ENCODE measurements around the gene DOCK2. TPM values are rescaled to one million over a fixed set of nuclear protein-coding genes. Genes with fewer than 3 reads are reported as not detected.

The DOCK2 gene
- total and polyA plus RNA-seq, 2 of the 8 experiments (the other 6 are each of a cell fraction or from before 2014, with no cell fraction given): 3.9 to 5.7 TPM

DNA sequence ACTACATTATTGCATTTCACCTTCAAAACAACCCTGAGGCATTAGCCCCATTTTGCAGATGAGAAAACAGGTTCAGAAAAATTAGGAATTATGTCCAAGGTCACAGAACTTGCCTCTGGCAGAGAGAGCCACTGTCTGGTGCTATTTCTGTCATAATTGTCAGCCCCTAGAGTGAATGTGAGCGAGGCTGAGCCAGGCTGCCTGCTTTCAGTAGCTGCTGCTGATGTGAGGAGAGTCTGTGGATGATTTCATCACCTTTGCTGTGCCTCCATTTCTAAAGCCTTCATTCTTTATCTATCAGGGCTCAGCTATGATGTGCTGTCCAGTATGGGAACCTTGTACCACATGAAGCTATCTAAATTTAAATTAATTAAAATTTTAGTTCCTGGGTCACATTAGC, 271.8 kb downstream of the DOCK2 start:
- Histone ChIP-seq H3K18ac (ENCODE audit: extremely low read depth, low read length) (no peak overlapping the region), H2BK15ac (ENCODE audit: low read length) (no peak overlapping the region), H4K91ac (replicated peaks; ENCODE audit: insufficient read length, low read length) (no peak overlapping the region), H3K79me1 (ENCODE audit: low read depth, low read length) (no peaks in the 10 kb centered on the region), H3K9me3 (ENCODE audit: insufficient read depth in 2 of 2, low read depth in 1 of 2, low read length in 1 of 2) (no peaks in the 10 kb centered on the region), H4K20me1 (replicated peaks in 1 of 2; ENCODE audit: control insufficient read depth in 1 of 2, insufficient read depth in 2 of 2, low read length in 2 of 2) (no peaks in the 10 kb centered on the region), H2AFZ (ENCODE audit: low read length) (no peak overlapping the region), H3K56ac (replicated peaks; ENCODE audit: insufficient read length, low read depth, low read length) (no peak overlapping the region), H2BK5ac (ENCODE audit: low read depth, low read length) (no peak overlapping the region), H2BK120ac (replicated peaks; ENCODE audit: low read depth, low read length) (no peak overlapping the region), H4K5ac (ENCODE audit: insufficient read length, low read depth, low read length) (no peak overlapping the region), H2BK12ac (ENCODE audit: low read depth, low read length) (no peak overlapping the region), H3K27me3 (replicated peaks in 1 of 4; ENCODE audit: control insufficient read depth in 3 of 4, extremely low read depth in 1 of 4, insufficient read depth in 3 of 4, low read length in 3 of 4) (no peaks in the 10 kb centered on the region), H3K79me2 (ENCODE audit: control insufficient read depth in 1 of 2, insufficient read depth in 2 of 2, low read length in 2 of 2) (no peaks in the 10 kb centered on the region), H2BK20ac (ENCODE audit: low read length) (no peak overlapping the region), H3K36me3 (ENCODE audit: control insufficient read depth in 2 of 4, insufficient read depth in 4 of 4, low read length in 3 of 4) (no peaks in the 10 kb centered on the region), H3K9ac (replicated peaks in 1 of 4; ENCODE audit: extremely low read depth in 1 of 4, low read depth in 3 of 4, low read length in 3 of 4) (no peak overlapping the region), H3K4me2 (ENCODE audit: insufficient read depth in 1 of 2, low read depth in 2 of 2, low read length in 2 of 2) (no peak overlapping the region), H3K4me3 (ENCODE audit: extremely low read depth in 1 of 4, insufficient read depth in 2 of 4, low read depth in 3 of 4, low read length in 4 of 4) (no peak overlapping the region), H3K14ac (ENCODE audit: insufficient read length) (no peak overlapping the region), H4K8ac (ENCODE audit: extremely low read depth, insufficient read depth, low read length) (no peak overlapping the region), H3K4me1 (replicated peaks in 1 of 4; ENCODE audit: control insufficient read depth in 3 of 4, insufficient read depth in 4 of 4, low read length in 3 of 4) (peaks cover 0 to 6% (median 0%) of the 10 kb centered on the region in 4 experiments; a peak in 1 of 7 replicates), H3K4ac (replicated peaks; ENCODE audit: insufficient read length, low read depth, low read length) (no peak overlapping the region), H3K23me2 (ENCODE audit: low read depth, low read length) (no peaks in the 10 kb centered on the region), H3K27ac (ENCODE audit: low read depth, low read length) (no peak overlapping the region), H3K23ac (ENCODE audit: insufficient read length) (no peak overlapping the region), H2AK5ac (ENCODE audit: low read depth, low read length) (no peak overlapping the region)
- FAIRE-seq (no peak), DNase-seq (ENCODE audit: low read depth in 1 of 2, low spot score in 2 of 2) (no peak)
- TF ChIP-seq JUN (IDR thresholded peaks at IDR 0.05; ENCODE audit: low read depth, low read length): no peak
- TF ChIP-seq RAD21 (IDR thresholded peaks at IDR 0.05 in 1 of 2, conservative IDR thresholded peaks at IDR 0.05 in 1 of 2; ENCODE audit: low read depth in 2 of 2, low read length in 2 of 2): no peak
- TF ChIP-seq POU5F1 (IDR thresholded peaks at IDR 0.05; ENCODE audit: low read depth, low read length): no peak
- TF ChIP-seq RNF2 (IDR thresholded peaks at IDR 0.05; ENCODE audit: borderline replicate concordance, low read depth, low read length, missing control alignments, poor library complexity, severe bottlenecking): no peak
- no peak for TF ChIP-seq KDM1A (IDR thresholded peaks at IDR 0.05; ENCODE audit: borderline replicate concordance, low read length)
- TF ChIP-seq SIX5 (IDR thresholded peaks at IDR 0.05; ENCODE audit: low read depth, low read length): no peak
- POLR2A ChIA-PET (ENCODE audit: partially characterized antibody): no interaction called here
- CTCF ChIA-PET (ENCODE audit: partially characterized antibody): interaction anchor here (0.5 to 1.1 kb wide), 3 partner anchors 10 to 162 kb away, joined by 3 read pairs; no protein-coding TSS in a partner anchor
- 93% methylated on average over 1 of the region's 1 CpG; no CpG with 5 or more reads in 1 of the 2 experiments for WGBS, 2 experiments (ENCODE audit: extremely low coverage in 1 of 2, insufficient coverage in 1 of 2, insufficient read length in 1 of 2, insufficient replicate concordance in 2 of 2, low coverage in 1 of 2, low lambda C conversion rate in 2 of 2, missing lambda C conversion rate in 1 of 2)
